GM06990 (cell line): ENCODE results near the gene RPS6KA5.

Experiments used
- DNase-seq: peaks from one replicate; pipeline ENCODE4 v3.0.0-alpha.2; 2011; ENCODE audit not compliant: insufficient read length; ENCODE audit errors: extremely low read depth
- H3K27me3 ChIP-seq: replicated peaks from 2 replicates; pipeline ENCODE4 v1.6.0; 2011; ENCODE audit warnings: low read length; ENCODE audit not compliant: control insufficient read depth, insufficient read depth
- H3K36me3 ChIP-seq: 2 replicates; pipeline ENCODE4 v1.5.1; 2011; ENCODE audit warnings: low read length; ENCODE audit not compliant: control insufficient read depth, insufficient read depth
- H3K4me3 ChIP-seq: replicated peaks from 2 replicates; pipeline ENCODE4 v1.5.1; 2011; ENCODE audit warnings: low read depth, mild to moderate bottlenecking, control low read depth, low read length
- CTCF ChIP-seq: IDR thresholded peaks from 2 replicates; pipeline ENCODE4 v1.5.1; 2011; ENCODE audit warnings: low read length, control low read depth, mild to moderate bottlenecking, inconsistent platforms; ENCODE audit not compliant: insufficient read depth, poor library complexity, severe bottlenecking

RPS6KA5 gene

GRCh38 chr14:91009501-91010152 is 50.8 kb downstream of the RPS6KA5 start:
- Histone ChIP-seq H3K4me3 (no peak overlapping the region; the same call in 1 of the 2 replicates), H3K36me3 (no peaks in the 10 kb centered on the region), H3K27me3 (no peaks in the 10 kb centered on the region)
- TF ChIP-seq CTCF = no peak
- DNase-seq = peak; percentile 68

- no peaks in the 10 kb centered on the region for H3K27me3 ChIP-seq
- TF ChIP-seq CTCF = no peak
- no peak overlapping the region for H3K4me3 ChIP-seq
- DNase-seq = peak; percentile 26
- H3K36me3 ChIP-seq = no peaks in the 10 kb centered on the region
These were observed 51.6 kb downstream of the RPS6KA5 start for GRCh38 chr14:91008759-91009409.

GRCh38 chr14:91005716-91006115 is 54.7 kb downstream of the RPS6KA5 start:
- no peaks in the 10 kb centered on the region for H3K27me3 ChIP-seq
- DNase-seq = no peak
- no peak for TF ChIP-seq CTCF
- no peak overlapping the region for H3K4me3 ChIP-seq
- no peaks in the 10 kb centered on the region for H3K36me3 ChIP-seq

GRCh38 chr14:91004987-91005386 is 55.5 kb downstream of the RPS6KA5 start:
- no peaks in the 10 kb centered on the region for H3K27me3 ChIP-seq
- no peak overlapping the region for H3K4me3 ChIP-seq
- H3K36me3 ChIP-seq = no peaks in the 10 kb centered on the region
- TF ChIP-seq CTCF = no peak
- no peak for DNase-seq

GRCh38 chr14:90999299-90999698 is 61.1 kb downstream of the RPS6KA5 start:
- no peak for DNase-seq
- TF ChIP-seq CTCF = no peak
- Histone ChIP-seq H3K36me3 (no peaks in the 10 kb centered on the region), H3K4me3 (no peak overlapping the region), H3K27me3 (no peaks in the 10 kb centered on the region)

- H3K36me3 ChIP-seq = no peaks in the 10 kb centered on the region
- DNase-seq = no peak
- TF ChIP-seq CTCF = no peak
- no peaks in the 10 kb centered on the region for H3K27me3 ChIP-seq
- H3K4me3 ChIP-seq = no peak overlapping the region
These were observed 63.5 kb downstream of the RPS6KA5 start for GRCh38 chr14:90996967-90997366.
